C4-2B (cell line): ENCODE results near the gene ZBTB45.

Source experiments
- ZFX ChIP-seq: fragments of 450-650 bp; IDR thresholded peaks from 2 replicates; pipeline ENCODE4 v1.6.1; 2017
- TF ChIP-seq, protein P1 (sequence below): fragments of 450-650 bp; conservative IDR thresholded peaks from 2 replicates; pipeline ENCODE4 v1.5.1; 2017; ENCODE audit warnings: mild to moderate bottlenecking

DNA sequence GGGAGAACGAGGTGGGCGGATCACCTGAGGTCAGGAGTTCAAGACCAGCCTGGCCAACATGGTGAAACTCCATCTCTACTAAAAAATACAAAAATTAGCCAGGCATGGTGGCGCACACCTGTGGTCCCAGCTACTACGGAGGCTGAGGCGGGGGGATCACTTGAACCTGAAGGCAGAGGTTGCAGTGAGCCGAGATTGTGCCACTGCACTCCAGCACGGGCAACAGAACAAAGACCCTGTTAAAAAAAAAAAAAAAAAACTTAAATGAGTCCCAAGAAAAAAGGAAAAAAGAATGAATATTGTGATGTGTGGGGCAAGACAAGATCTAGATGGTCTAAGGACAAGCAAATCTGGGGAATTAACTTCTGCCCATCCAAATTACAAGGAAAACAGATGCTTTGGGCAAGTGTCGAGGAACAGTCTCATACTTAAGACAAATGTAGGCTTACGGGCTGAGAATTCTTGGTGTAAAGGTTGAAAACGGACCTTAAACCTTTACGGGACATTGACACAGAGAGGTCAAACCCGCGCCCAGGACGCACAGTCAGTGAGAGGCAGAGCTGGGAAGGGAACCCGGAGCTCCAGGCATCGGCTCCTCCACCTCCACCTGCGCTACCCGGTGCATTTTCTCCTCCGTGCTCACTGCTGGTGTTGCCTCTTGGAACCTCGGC lies 53.4 kb downstream of the ZBTB45 start:
- TF ChIP-seq, protein P1, sequence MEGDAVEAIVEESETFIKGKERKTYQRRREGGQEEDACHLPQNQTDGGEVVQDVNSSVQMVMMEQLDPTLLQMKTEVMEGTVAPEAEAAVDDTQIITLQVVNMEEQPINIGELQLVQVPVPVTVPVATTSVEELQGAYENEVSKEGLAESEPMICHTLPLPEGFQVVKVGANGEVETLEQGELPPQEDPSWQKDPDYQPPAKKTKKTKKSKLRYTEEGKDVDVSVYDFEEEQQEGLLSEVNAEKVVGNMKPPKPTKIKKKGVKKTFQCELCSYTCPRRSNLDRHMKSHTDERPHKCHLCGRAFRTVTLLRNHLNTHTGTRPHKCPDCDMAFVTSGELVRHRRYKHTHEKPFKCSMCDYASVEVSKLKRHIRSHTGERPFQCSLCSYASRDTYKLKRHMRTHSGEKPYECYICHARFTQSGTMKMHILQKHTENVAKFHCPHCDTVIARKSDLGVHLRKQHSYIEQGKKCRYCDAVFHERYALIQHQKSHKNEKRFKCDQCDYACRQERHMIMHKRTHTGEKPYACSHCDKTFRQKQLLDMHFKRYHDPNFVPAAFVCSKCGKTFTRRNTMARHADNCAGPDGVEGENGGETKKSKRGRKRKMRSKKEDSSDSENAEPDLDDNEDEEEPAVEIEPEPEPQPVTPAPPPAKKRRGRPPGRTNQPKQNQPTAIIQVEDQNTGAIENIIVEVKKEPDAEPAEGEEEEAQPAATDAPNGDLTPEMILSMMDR = no peak
- TF ChIP-seq ZFX = no peak
